Heart right ventricle (tissue), 16 donors: ENCODE results near the gene CHST2. TPM values are rescaled to one million over a fixed set of nuclear protein-coding genes. Genes with fewer than 3 reads are reported as not detected.

Source experiments
- ATAC-seq, 8 donors: fragments of 200-7000 bp; cut with Tn5 transposase; one replicate each; pipeline ENCODE4 v1.9.1; 2020; ENCODE audit warnings: mild to moderate bottlenecking in 8 of 8, moderate library complexity in 8 of 8, moderate number of reproducible peaks in 1 of 8
- DNase-seq, 2 donors: peaks; one replicate each; pipeline ENCODE4 v3.0.0-alpha.2; 2020
- H3K27ac ChIP-seq, 10 donors: fragments of 200-600 bp; sonication (generic) in 2 of 10; one replicate each; pipeline versions ENCODE4 v1.5.0 to v1.8.0; 2020 to 2022; ENCODE audit warnings: mild to moderate bottlenecking in 3 of 10
- H3K27me3 ChIP-seq, 7 donors: fragments of 200-600 bp; one replicate each; pipeline ENCODE4 v1.8.0; 2021 to 2022; ENCODE audit warnings: mild to moderate bottlenecking in 2 of 7
- H3K36me3 ChIP-seq, 9 donors: fragments of 200-600 bp; sonication (generic) in 1 of 9; one replicate each; pipeline versions ENCODE4 v1.5.0 to v1.8.0; 2020 to 2022; ENCODE audit warnings: mild to moderate bottlenecking in 2 of 9
- H3K4me1 ChIP-seq, 9 donors: fragments of 200-600 bp; sonication (generic) in 1 of 9; one replicate each; pipeline versions ENCODE4 v1.5.0 to v1.8.0; 2020 to 2022; ENCODE audit warnings: mild to moderate bottlenecking in 4 of 9
- H3K4me3 ChIP-seq, 10 donors: fragments of 200-600 bp; sonication (generic) in 2 of 10; one replicate each; pipeline versions ENCODE4 v1.5.0 to v1.8.0; 2020 to 2022; ENCODE audit warnings: mild to moderate bottlenecking in 7 of 10, moderate library complexity in 2 of 10
- H3K9me3 ChIP-seq, 11 donors: fragments of 200-600 bp in 10 of 11; sonication (generic) in 2 of 11; one replicate each; pipeline versions ENCODE4 v1.5.0 to v1.8.0; 2013 to 2022; ENCODE audit warnings: mild to moderate bottlenecking in 2 of 11, control low read depth in 1 of 11, moderate library complexity in 1 of 11
- CTCF ChIP-seq, 9 donors: fragments of 200-600 bp; sonication (generic) in 2 of 9; IDR thresholded peaks; one replicate each; pipeline versions ENCODE4 v1.5.0 to v1.8.0; 2021 to 2022; ENCODE audit warnings: antibody characterized with exemption in 9 of 9, mild to moderate bottlenecking in 5 of 9, moderate library complexity in 1 of 9
- WGBS, 2 donors: extraction: QIAGEN DNeasy Blood & Tissue Kit; methylation state at CpG; one replicate each; pipeline ENCODE4 v1.1.7; 2013; ENCODE audit warnings: inconsistent platforms in 1 of 2; 5-methylcytosine and 5-hydroxymethylcytosine counted together
- intact Hi-C, 10 donors: fragments of 100-400 bp; cut with DNase I; formaldehyde crosslinking; loops; one replicate each; pipeline versions ENCODE4 v1.11.1 to v1.14.2; 2022
- polyA plus RNA-seq, 2 donors: library from polyadenylated mRNA; stranded (reverse); fragments of 200-250 nt; gene quantifications; one replicate each; pipeline ENCODE4 v1.2.3, GENCODE V29; 2013
- total RNA-seq, 10 donors: library from RNA; stranded (reverse); fragmentation: NEBNext Ultra II Directional in 3 of 10; extraction: Animal tissue kit (Norgen Biotek cat#: 25700) in 3 of 10; gene quantifications; one replicate each; pipeline versions ENCODE4 v1.2.1 to v1.2.4, GENCODE V29; 2021 to 2023
- donor health status: Arrhythmogenic right ventricular cardiomyopathy.
- donor health status: ischemic (EF 13 %, LVEDD 7.1; RV severe dilation, severe dysfunction).
- donor health status: healthy with polysubstance abuse.
- donor health status: DM: no; HTN: yes; CAD: no.
- donor health status: DM: no; HTN: no; CAD: no.
- donor health status: ischemic (EF 25% LVEDD 6.9; RV normal size, moderate dysfunction).
- donor health status: ischemic (EF 25% LVEDD 5.7; RV mildly dilated, moderate dysfunction).
- donor health status: healthy.
- donor health status: DM: yes; HTN: yes; CAD: no.
- donor health status: Ischemic cardiomyopathy.
- donor health status: ischemic (EF 35%, LVEDD 5.7; RV mildly dilated, moderate dysfunction).
- donor health status: nonischemic (EF 11% LVEDD 7.7; RV severe dilation, severe dysfunction).
- donor health status: DM: yes; HTN: yes; CAD: no.
- donor health status: PGD.
- donor health status: ischemic (EF 29% LVEDD 5.4; RV normal size, mild dysfunction).
- donor health status: nonischemic (EF 23%, LVEDD 6.1; RV moderate dilation, normal function).

Gene CHST2
- total and polyA plus RNA-seq, 12 donors: 0.44 to 7.0 (median 1.7) TPM

DNA sequence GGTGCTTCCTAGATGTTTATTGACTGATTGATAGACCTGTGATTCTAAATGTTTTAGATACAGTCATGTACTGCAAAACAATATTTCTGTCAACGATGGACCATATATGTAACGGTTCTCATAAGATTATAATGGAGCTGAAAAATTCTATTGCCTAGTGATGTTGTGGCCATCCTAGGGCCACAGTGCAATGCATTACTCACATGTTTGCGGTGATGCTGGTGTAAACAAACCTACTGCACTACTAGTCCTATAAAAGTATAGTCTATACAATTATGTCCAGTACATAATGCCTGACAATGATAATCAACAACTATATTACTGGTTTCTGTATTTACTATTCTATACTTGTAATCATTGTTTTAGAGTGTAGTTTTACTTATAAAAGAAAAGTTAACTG is 46.8 kb downstream of the CHST2 start:
- Histone ChIP-seq H3K27me3 (peaks cover 0 to 3% (median 0%) of the 10 kb centered on the region in 7 donors), H3K4me3 (no peak overlapping the region), H3K27ac (peak overlapping the region in 1 of 10 donors; percentile 57), H3K9me3 (no peaks in the 10 kb centered on the region), H3K4me1 (peaks cover 0 to 67% (median 0%) of the 10 kb centered on the region in 9 donors), H3K36me3 (no peaks in the 10 kb centered on the region)
- TF ChIP-seq CTCF (IDR thresholded peaks at IDR 0.05): no peak
- DNase-seq (no peak), ATAC-seq (no peak)
- intact Hi-C loops: no loop called here
- WGBS, 2 donors: 97 to 98% methylated on average over 3 of the region's 3 CpGs

DNA sequence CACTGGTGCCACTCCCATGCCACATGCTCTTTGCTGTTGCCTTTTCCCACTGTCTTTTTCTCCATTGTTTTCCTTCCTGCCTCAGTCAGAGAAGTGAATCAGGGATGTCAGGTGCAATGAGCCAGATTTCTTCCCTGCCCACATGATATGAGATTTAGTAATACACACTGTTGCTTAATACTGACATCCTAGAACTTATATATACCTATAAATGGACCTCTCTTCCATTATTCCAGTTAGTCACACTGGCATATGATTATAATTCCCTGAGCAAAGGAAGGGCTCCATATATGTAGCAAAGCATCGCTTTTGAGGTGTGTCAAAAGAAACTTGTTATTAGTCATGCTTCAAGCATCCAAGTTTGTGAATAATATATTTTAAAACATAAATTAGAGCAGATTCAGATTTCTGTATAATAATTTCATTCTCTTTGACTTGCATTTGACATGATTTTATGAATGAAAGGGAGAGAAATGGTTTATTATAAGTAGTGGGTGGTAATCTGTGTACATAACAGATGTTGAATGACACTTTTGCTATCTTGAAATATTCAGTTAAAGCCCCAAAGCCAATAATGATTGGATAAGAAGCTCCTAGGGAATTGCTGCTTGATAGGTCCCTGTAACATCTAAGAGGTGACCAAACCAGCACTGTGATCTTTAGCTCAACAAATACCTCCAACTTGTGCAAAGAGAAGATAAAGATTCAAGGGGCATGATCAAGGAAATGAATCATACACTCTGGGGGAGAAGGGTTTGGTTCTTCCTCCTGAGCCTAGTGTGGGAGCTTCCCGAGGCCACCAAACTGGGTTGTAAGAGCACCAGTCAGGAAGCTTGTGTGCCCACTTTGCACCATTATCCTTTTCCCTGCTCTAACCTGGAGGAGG is 48.6 kb downstream of the CHST2 start:
- no peak overlapping the region for H3K4me3 ChIP-seq
- H3K9me3 ChIP-seq: peaks cover 0 to 8% (median 4%) of the 10 kb centered on the region in 11 donors
- peak overlapping the region in 1 of 10 donors; percentile 7 for H3K27ac ChIP-seq
- no peak for TF ChIP-seq CTCF (IDR thresholded peaks at IDR 0.05)
- peaks cover 0 to 75% (median 0%) of the 10 kb centered on the region in 9 donors for H3K4me1 ChIP-seq
- H3K36me3 ChIP-seq: no peaks in the 10 kb centered on the region
- 82% methylated on average over 2 of the region's 2 CpGs for WGBS, 2 donors
- intact Hi-C loops: no loop called here
- no peak for DNase-seq
- H3K27me3 ChIP-seq: no peaks in the 10 kb centered on the region
- ATAC-seq: no peak

- Histone ChIP-seq H3K4me3 (no peak overlapping the region), H3K27ac (peak overlapping the region in 2 of 10 donors; percentile 68 to 78), H3K4me1 (peaks cover 0 to 69% (median 0%) of the 10 kb centered on the region in 9 donors), H3K9me3 (peaks cover 0 to 14% (median 6%) of the 10 kb centered on the region in 11 donors), H3K36me3 (no peaks in the 10 kb centered on the region), H3K27me3 (no peaks in the 10 kb centered on the region)
- no peak for TF ChIP-seq CTCF (IDR thresholded peaks at IDR 0.05)
- DNase-seq: no peak
- intact Hi-C loops: no loop called here
- no peak for ATAC-seq
- WGBS, 2 donors: 91 to 92% methylated on average over 2 of the region's 2 CpGs
These were observed 49.3 kb downstream of the CHST2 start for GRCh38 chr3:143168855-143169192.

DNA sequence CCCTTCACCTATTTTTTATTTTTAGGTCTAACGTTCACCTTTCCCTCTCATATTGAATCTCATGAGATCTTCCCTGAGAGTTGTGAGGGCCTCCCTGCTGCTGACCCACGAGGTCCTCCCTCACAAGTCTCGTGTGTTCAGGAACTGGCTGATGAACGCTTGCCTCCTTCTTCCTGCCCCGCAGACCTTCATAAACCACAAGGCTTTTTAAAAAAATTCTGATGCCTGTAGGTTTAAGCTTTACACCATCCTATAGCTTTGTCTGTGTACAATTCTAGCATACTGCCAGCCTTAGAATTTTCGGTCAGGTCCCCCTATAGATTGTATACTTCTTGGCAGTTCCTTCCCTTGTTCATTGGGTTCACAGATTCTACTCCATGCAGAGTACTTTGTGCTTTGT is 50.5 kb downstream of the CHST2 start:
- DNase-seq (no peak), ATAC-seq (no peak)
- Histone ChIP-seq H3K4me3 (no peak overlapping the region), H3K27ac (peak overlapping the region in 8 of 10 donors; percentile 29 to 78 (median 50)), H3K4me1 (peaks cover 0 to 59% (median 0%) of the 10 kb centered on the region in 9 donors), H3K36me3 (no peaks in the 10 kb centered on the region), H3K27me3 (no peaks in the 10 kb centered on the region), H3K9me3 (peaks cover 0 to 16% (median 6%) of the 10 kb centered on the region in 11 donors)
- TF ChIP-seq CTCF (IDR thresholded peaks at IDR 0.05): no peak
- intact Hi-C loops: no loop called here
- WGBS, 2 donors: 69 to 82% methylated on average over 6 of the region's 6 CpGs
